ENCODE data around the gene SHD. TPM values are rescaled to one million over a fixed set of nuclear protein-coding genes. Genes with fewer than 3 reads are reported as not detected.

Gene SHD
- total and polyA plus RNA-seq, 2 experiments from 2014 or later, result 3.4 TPM; not detected in 1

GRCh38 chr19:4337906-4338440, 58.9 kb downstream of the SHD start:
- TF ChIP-seq CTCF (IDR thresholded peaks at IDR 0.05; ENCODE audit: poor library complexity) (no peak), EZH2 (IDR thresholded peaks at IDR 0.05; ENCODE audit: borderline replicate concordance) (no peak), EZH2phosphoT487 (IDR thresholded peaks at IDR 0.05; ENCODE audit: low read depth, severe bottlenecking, unreplicated experiment) (no peak)
- Histone ChIP-seq H2AFZ (peak overlapping the region; percentile 46), H4K20me1 (ENCODE audit: insufficient read depth, poor library complexity, severe bottlenecking) (no peaks in the 10 kb centered on the region), H3K4me1 (ENCODE audit: insufficient read depth) (peaks cover 23% of the 10 kb centered on the region), H3K36me3 (replicated peaks; ENCODE audit: insufficient read depth, low read depth) (no peaks in the 10 kb centered on the region), H3K27ac (peak overlapping the region; percentile 85), H3K9me2 (replicated peaks; ENCODE audit: insufficient read depth) (no peaks in the 10 kb centered on the region), H3K9me3 (ENCODE audit: low read depth) (no peaks in the 10 kb centered on the region), H3K79me2 (no peaks in the 10 kb centered on the region), H3K4me3 (peak overlapping the region; percentile 16), H3K4me2 (peak overlapping the region; percentile 73), H3K27me3 (no peaks in the 10 kb centered on the region)
- 19% methylated on average over 14 of the region's 14 CpGs for WGBS (ENCODE audit: low lambda C conversion rate, missing lambda C conversion rate)
- peak; percentile 80 for DNase-seq (ENCODE audit: low spot score)

GRCh38 chr19:4338441-4339355, 59.6 kb downstream of the SHD start, which contains the start of gene STAP2:
TSS of gene STAP2 (minus strand) at chr19:4338827. CDS start at chr19:4338753, 74 bp downstream.
- H3K27me3 ChIP-seq, result no peaks in the 10 kb centered on the region
- TF ChIP-seq EZH2phosphoT487 (IDR thresholded peaks at IDR 0.05; ENCODE audit: low read depth, severe bottlenecking, unreplicated experiment), result no peak
- no peak for TF ChIP-seq EZH2 (IDR thresholded peaks at IDR 0.05; ENCODE audit: borderline replicate concordance)
- TF ChIP-seq CTCF (IDR thresholded peaks at IDR 0.05; ENCODE audit: poor library complexity), result no peak
- peak within 1 kb of the TSS; percentile 85 for H3K27ac ChIP-seq
- DNase-seq (ENCODE audit: low spot score), result peak; percentile 86
- no peaks in the 10 kb centered on the region for H3K9me3 ChIP-seq (ENCODE audit: low read depth)
- peak within 1 kb of the TSS; percentile 16 for H3K4me3 ChIP-seq
- 53% methylated on average over 24 of the region's 27 CpGs for WGBS (ENCODE audit: low lambda C conversion rate, missing lambda C conversion rate)
- H2AFZ ChIP-seq, result peak within 1 kb of the TSS; percentile 46
- no peaks in the 10 kb centered on the region for H3K79me2 ChIP-seq
- H3K4me2 ChIP-seq, result peak within 1 kb of the TSS; percentile 73
- H3K9me2 ChIP-seq (replicated peaks; ENCODE audit: insufficient read depth), result no peaks in the 10 kb centered on the region
- H4K20me1 ChIP-seq (ENCODE audit: insufficient read depth, poor library complexity, severe bottlenecking), result no peaks in the 10 kb centered on the region
- H3K4me1 ChIP-seq (ENCODE audit: insufficient read depth), result peaks cover 23% of the 10 kb centered on the region
- H3K36me3 ChIP-seq (replicated peaks; ENCODE audit: insufficient read depth, low read depth), result no peaks in the 10 kb centered on the region

Other genes with a start within 250 kb of the SHD start
- gene ZBTB7A, start 212.4 kb upstream of the SHD start, total RNA-seq, result 19.2 and 23.3 TPM in 2 replicates
- gene ZBTB7A, start 212.4 kb upstream of the SHD start, polyA plus RNA-seq, result 46.1 and 46.2 TPM in 2 replicates
- gene MAP2K2, start 155.1 kb upstream of the SHD start, total RNA-seq, result 133 and 135 TPM in 2 replicates
- 188 and 196 TPM in 2 replicates for gene MAP2K2, start 155.1 kb upstream of the SHD start, polyA plus RNA-seq
- 21.7 and 31.9 TPM in 2 replicates for gene CREB3L3, start 125.6 kb upstream of the SHD start, total RNA-seq
- 31.2 and 48.5 TPM in 2 replicates for gene CREB3L3, start 125.6 kb upstream of the SHD start, polyA plus RNA-seq
- 15.6 and 15.7 TPM in 2 replicates for gene SIRT6, start 96.7 kb upstream of the SHD start, total RNA-seq
- gene SIRT6, start 96.7 kb upstream of the SHD start, polyA plus RNA-seq, result 9.9 and 16.8 TPM in 2 replicates
- 0.84 and 3.4 TPM in 2 replicates for gene ANKRD24, start 96.6 kb upstream of the SHD start, total RNA-seq
- 1.5 and 2.0 TPM in 2 replicates for gene ANKRD24, start 96.6 kb upstream of the SHD start, polyA plus RNA-seq
- gene EBI3, start 49.7 kb upstream of the SHD start, total RNA-seq, result 3.0 and 5.9 TPM in 2 replicates
- 7.6 and 8.2 TPM in 2 replicates for gene EBI3, start 49.7 kb upstream of the SHD start, polyA plus RNA-seq
- 12.3 and 18.8 TPM in 2 replicates for gene YJU2, start 32.2 kb upstream of the SHD start, total RNA-seq
- gene YJU2, start 32.2 kb upstream of the SHD start, polyA plus RNA-seq, result 13.1 and 16.0 TPM in 2 replicates
- not detected in 2 replicates for gene TMIGD2, start 23.1 kb downstream of the SHD start, total RNA-seq
- gene TMIGD2, start 23.1 kb downstream of the SHD start, polyA plus RNA-seq, result 0.55 TPM in 1 of 2 replicates, not detected in the other
- 1.2 and 6.3 TPM in 2 replicates for gene FSD1, start 25.3 kb downstream of the SHD start, total RNA-seq
- gene FSD1, start 25.3 kb downstream of the SHD start, polyA plus RNA-seq, result 2.4 and 2.8 TPM in 2 replicates
- 27.5 and 28.1 TPM in 2 replicates for gene STAP2, start 59.6 kb downstream of the SHD start, total RNA-seq
- 34.4 and 45.2 TPM in 2 replicates for gene STAP2, start 59.6 kb downstream of the SHD start, polyA plus RNA-seq
- 11.2 and 16.6 TPM in 2 replicates for gene MPND, start 64.3 kb downstream of the SHD start, total RNA-seq
- gene MPND, start 64.3 kb downstream of the SHD start, polyA plus RNA-seq, result 17.0 and 21.9 TPM in 2 replicates
- gene SH3GL1, start 121.3 kb downstream of the SHD start, total RNA-seq, result 71.8 and 81.7 TPM in 2 replicates
- 111 and 114 TPM in 2 replicates for gene SH3GL1, start 121.3 kb downstream of the SHD start, polyA plus RNA-seq
- 5.5 and 6.2 TPM in 2 replicates for gene CHAF1A, start 123.4 kb downstream of the SHD start, total RNA-seq
- 6.5 and 11.1 TPM in 2 replicates for gene CHAF1A, start 123.4 kb downstream of the SHD start, polyA plus RNA-seq
- 80.2 and 88.6 TPM in 2 replicates for gene UBXN6, start 178.5 kb downstream of the SHD start, total RNA-seq
- gene UBXN6, start 178.5 kb downstream of the SHD start, polyA plus RNA-seq, result 36.8 and 44.7 TPM in 2 replicates
- gene HDGFL2, start 193.0 kb downstream of the SHD start, total RNA-seq, result 34.8 and 50.3 TPM in 2 replicates
- 73.0 and 73.2 TPM in 2 replicates for gene HDGFL2, start 193.0 kb downstream of the SHD start, polyA plus RNA-seq
- gene PLIN4, start 239.2 kb downstream of the SHD start, total RNA-seq, result 0.17 and 0.60 TPM in 2 replicates
- gene PLIN4, start 239.2 kb downstream of the SHD start, polyA plus RNA-seq, result 0.27 and 0.55 TPM in 2 replicates

Measured in hepatocyte (in vitro differentiated cells).